CD4-positive, alpha-beta T cell treated with Interleukin-6 for 4 hours (primary cell): Measurements from ENCODE around the gene YIF1B.
"Not testable (repeated sequence)": the region's sequence is repeated elsewhere in the genome, so short reads cannot be mapped to it uniquely, and the experiment has no call there.

Source experiments
- DNase-seq: peaks from one replicate; pipeline ENCODE4 v3.0.0-alpha.2; 2020; ENCODE audit warnings: mixed read lengths

Gene YIF1B

DNA sequence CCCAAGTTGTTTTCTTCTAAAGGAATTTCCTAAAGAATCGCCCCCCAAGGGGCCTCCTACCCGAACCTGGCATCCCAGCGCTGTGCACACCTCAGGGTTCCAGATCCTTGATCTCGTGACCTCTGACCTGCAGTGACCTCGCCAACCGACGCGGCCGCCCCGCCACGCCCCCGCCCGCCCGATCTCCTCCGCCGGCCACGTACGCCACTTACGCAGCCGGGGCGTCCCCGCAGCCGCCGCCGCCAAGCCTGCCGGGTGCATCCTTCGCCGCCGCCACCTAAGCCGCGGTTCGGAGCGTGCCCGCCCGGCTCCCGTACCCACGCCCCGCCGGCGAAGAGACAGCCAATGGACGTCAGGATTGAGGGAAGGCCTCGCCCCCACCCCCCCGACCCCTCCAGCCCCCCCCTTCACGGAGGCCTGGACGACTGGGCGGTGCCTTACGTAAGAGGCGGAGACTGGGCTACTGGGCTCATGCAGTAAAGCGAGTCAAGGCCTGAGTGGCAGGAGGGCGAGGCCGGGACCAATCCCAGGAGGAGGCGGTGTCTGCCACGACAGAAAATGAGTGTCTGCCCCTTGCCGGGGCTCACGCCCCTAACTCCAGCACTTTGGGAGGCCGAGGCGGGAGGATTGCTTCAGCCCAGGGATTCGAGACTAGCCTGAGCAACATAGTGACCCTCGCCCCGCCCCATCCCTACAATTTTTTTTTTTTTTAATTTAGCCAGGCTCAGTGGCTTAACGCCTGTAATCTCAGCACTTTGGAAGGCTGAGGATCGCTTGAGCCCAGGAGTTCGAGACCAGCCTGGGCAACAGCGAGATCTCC is at the start of gene YIF1B:
TSS of gene YIF1B (minus strand) at position 291 of the 820 bp plus-strand sequence. CDS start at position 261, 30 bp downstream.
- peak; percentile 99 for DNase-seq

DNA sequence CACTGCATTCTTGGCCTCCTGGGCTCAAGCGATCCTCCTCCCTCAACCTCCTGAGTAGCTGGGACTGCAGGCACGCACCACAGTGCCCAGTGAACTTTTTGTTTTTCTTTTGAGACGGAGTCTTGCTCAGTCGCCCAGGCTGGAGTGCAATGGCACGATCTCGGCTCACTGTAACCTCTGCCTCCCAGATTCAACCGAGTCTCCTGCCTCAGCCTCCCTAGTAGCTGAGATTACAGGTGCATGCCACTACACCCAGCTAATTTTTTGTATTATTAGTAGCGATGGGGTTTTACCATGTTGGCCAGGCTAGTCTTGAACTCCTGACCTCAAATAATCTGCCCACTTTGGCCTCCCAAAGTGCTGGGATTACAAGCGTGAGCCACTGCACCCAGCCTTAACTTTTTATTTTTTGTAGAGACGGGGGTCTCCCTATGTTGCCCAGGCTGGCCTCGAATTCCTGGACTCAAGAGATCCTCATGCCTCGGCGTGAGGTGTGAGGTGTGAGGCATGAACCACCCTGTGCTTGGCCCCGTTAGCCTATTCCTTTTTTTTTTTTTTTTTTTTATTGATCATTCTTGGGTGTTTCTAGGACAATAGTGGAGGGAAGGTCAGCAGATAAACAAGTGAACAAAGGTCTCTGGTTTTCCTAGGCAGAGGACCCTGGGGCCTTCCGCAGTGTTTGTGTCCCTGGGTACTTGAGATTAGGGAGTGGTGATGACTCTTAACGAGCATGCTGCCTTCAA is 47.4 kb upstream of the YIF1B start:
- not testable (repeated sequence) for DNase-seq

- DNase-seq = peak; percentile 82
These were observed 46.6 kb upstream of the YIF1B start for GRCh38 chr19:38362076-38362945.

DNA sequence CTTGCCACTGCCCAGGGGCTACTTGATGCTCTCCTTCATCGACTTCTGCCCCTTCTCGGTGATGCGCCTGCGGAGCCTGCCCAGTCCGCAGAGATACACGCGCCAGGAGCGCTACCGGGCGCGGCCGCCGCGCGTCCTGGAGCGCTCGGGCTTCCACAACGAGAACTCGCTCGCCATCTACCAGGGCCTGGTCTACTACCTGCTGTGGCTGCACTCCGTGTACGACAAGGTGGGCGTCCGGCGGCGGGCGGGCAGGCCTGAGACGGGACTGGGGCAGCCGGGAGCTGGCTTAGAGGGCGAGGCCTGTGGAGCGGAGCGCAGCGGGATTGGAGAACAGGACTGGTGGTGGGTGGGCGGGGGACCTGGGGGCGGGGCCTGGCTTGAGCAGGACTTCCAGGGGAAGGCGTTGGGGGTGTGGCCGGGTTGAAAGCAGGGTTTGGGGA is 45.9 kb upstream of the YIF1B start:
- DNase-seq = peak; percentile 82

- DNase-seq = no peak
These were observed 45.3 kb upstream of the YIF1B start for GRCh38 chr19:38360839-38361631.

GRCh38 chr19:38360351-38360750 is 44.6 kb upstream of the YIF1B start:
- no peak for DNase-seq

- no peak for DNase-seq
These were observed 43.7 kb upstream of the YIF1B start for GRCh38 chr19:38359242-38360021.

GRCh38 chr19:38358071-38358470 is 42.3 kb upstream of the YIF1B start:
- DNase-seq = no peak

- no peak for DNase-seq
These were observed 40.3 kb upstream of the YIF1B start for GRCh38 chr19:38355728-38356725.

GRCh38 chr19:38352611-38353010 is 36.9 kb upstream of the YIF1B start:
- no peak for DNase-seq

DNA sequence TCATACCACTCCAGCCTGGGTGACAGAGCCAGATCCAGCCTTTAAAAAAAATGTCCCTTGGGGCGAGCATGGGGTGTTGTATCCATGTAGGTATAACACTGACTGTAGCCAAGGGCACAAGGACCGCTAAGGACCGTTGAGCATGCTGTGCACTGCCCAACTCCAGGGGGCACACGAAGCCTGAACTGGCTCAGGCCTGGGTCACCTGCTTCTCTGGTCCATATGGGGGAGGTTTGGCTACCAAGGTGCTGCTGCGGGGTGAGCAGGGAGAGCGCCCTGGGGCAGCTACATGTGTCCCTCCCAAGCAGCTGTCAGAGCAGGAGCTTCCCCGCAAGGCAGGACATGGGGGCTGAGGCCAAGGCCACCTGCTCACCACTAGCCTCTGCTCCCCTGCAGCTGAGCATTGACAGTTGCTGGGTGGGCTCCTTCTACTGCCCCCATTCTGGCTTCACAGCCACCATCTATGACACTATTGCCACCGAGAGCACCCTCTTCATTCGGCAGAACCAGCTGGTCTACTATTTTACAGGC is 36.2 kb upstream of the YIF1B start:
- no peak for DNase-seq

DNA sequence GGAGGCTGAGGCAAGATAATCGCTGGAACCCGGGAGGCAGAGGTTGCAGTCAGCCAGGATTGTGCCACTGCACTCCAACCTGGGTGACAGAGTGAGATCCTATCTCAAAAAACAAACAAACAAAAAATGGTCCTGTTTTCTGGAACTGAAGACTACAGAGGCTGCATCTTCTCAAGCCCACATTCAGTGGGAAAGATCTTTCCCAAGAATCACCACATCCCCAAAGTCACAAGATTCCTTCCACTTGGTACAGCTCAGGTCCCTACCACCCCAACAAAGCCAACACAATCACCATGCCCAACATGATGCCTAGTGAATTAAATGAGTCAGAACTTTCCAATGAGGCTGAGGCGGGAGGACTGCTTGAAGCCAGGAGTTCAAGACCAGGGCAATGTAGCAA is 35.1 kb upstream of the YIF1B start:
- no peak for DNase-seq

- no peak for DNase-seq
These were observed 31.1 kb upstream of the YIF1B start for GRCh38 chr19:38346837-38347236.

DNA sequence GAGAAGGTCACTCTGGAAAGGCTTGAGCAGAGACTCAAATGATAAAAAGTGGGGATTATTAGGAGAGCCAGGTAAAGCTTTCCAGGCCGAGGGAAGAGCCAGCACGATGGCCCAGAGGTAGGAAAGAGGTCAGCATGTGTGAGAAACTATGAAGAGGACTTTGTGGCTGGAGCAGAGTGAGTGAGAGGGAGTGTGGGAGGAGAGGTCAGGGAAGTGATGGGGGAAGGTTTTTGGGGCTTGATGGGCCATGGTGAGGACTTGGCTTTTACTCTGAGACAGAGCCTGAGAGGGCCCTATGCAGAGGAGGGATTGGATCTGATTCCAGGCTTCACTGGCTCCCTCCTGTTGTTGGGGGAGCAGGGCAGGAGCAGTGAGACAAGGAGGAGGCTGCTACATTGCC is 25.2 kb upstream of the YIF1B start:
- no peak for DNase-seq

- DNase-seq = not testable (repeated sequence)
These were observed 23.3 kb upstream of the YIF1B start for GRCh38 chr19:38339011-38339410.

- no peak for DNase-seq
These were observed 21.6 kb upstream of the YIF1B start for GRCh38 chr19:38337360-38337653.

DNA sequence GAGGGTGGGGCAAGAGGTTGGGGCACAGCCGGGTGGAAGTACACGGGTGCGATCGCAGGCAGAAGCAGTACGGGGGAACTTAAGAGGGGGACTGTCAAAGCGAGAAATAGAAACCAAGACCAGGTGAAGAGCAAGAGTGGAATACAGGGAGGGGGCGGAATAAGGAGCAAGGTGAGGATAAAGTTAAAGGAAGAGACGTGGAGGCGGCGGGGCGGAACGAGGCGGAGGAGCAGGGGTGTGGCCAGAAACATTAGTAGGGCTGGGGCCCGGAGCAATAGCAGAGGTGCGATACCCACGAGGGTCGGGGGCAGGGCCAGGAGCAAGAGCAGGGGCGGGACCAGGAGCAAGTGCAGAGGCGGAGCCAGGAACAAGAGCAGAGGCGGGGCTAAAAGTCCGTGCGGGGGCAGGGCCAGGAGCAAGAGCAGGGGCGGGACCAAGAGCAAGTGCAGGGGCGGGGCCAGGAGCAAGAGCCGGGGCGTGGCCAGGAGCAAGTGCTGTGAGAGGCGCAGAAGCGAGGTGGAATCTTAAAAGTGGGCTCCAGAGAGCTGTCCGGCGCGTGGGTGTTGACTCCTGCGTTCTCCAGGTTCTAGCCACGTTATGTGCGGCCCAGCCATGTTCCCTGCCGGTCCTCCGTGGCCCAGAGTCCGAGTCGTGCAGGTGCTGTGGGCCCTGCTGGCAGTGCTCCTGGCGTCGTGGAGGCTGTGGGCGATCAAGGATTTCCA is 21.1 kb upstream of the YIF1B start:
- peak; percentile 98 for DNase-seq

DNA sequence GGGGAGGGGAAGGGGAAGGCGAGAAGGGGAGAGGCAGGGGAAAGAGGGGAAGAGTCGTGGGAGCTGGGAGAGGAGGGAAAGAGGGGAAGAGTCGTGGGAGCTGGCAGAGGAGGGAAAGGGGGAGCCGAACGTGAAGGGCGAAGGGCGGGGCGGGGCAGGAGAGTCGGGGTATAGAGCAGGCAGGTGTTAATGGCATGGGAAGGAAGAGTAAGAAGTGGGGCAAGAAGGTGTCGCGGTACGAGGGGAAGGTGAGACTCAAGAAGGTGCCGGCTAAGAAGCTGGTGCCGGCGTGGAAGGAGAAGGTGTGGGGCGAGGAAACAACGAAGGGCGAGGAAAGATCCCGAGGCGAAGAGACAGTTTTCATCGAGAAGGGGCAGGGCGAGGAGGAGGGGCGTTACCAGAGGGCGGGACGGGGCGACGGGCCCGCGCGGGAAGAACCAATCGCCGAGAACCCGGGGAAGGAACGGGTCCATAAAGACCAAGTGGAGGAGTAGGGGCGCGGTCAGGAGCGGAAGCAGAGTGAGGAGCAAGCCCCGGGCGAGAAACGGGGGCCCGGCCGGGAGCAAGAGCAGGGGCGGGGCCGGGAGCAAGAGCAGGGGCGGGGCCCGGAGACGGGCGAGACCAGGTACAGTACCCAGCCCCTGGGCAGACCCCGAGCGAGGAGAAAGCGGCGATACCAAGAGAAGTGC is 20.3 kb upstream of the YIF1B start:
- peak; percentile 96 for DNase-seq

GRCh38 chr19:38333245-38333644 is 17.5 kb upstream of the YIF1B start:
- DNase-seq = no peak
